OCI-LY1 (cell line): ENCODE data around the gene HEMGN.
"Not testable (repeated sequence)": the region's sequence is repeated elsewhere in the genome, so short reads cannot be mapped to it uniquely, and the experiment has no call there.

ENCODE experiments used
- H2AFZ ChIP-seq: fragments of 200-600 bp; sonication (generic), shearing (Covaris generic); 2 replicates; pipeline ENCODE4 v1.6.0; 2014; ENCODE audit warnings: antibody characterized with exemption, mild to moderate bottlenecking, low read length
- H3F3A ChIP-seq: fragments of 200-600 bp; sonication (generic), shearing (Covaris generic); 2 replicates; pipeline ENCODE4 v1.6.0; 2014; ENCODE audit warnings: mild to moderate bottlenecking, antibody characterized with exemption, low read length, moderate library complexity; ENCODE audit not compliant: insufficient read depth
- H3K27ac ChIP-seq: fragments of 200-600 bp; sonication (generic); 2 replicates; pipeline ENCODE4 v1.5.1; 2014; ENCODE audit warnings: low read length, mixed run types, mild to moderate bottlenecking, low read depth; ENCODE audit not compliant: poor library complexity, severe bottlenecking
- H3K27me3 ChIP-seq: fragments of 200-600 bp; sonication (generic); 2 replicates; pipeline ENCODE4 v1.6.0; 2014; ENCODE audit warnings: antibody characterized with exemption, mild to moderate bottlenecking, low read length, moderate library complexity; ENCODE audit not compliant: insufficient read depth
- H3K36me3 ChIP-seq: fragments of 200-600 bp; sonication (generic); 2 replicates; pipeline ENCODE4 v1.6.1; 2014; ENCODE audit warnings: mild to moderate bottlenecking, antibody characterized with exemption, low read length, moderate library complexity, mixed read lengths; ENCODE audit not compliant: insufficient read depth
- H3K4me1 ChIP-seq: fragments of 200-600 bp; sonication (generic); 2 replicates; pipeline ENCODE4 v1.5.1; 2014; ENCODE audit warnings: mild to moderate bottlenecking, low read length, moderate library complexity; ENCODE audit not compliant: insufficient read depth, severe bottlenecking
- H3K4me2 ChIP-seq: fragments of 200-600 bp; sonication (generic), shearing (Covaris generic); 2 replicates; pipeline ENCODE4 v1.6.1; 2014; ENCODE audit warnings: low read length
- H3K4me3 ChIP-seq: fragments of 200-600 bp; sonication (generic); 2 replicates; pipeline ENCODE4 v1.5.1; 2014; ENCODE audit warnings: low read length, low read depth, mild to moderate bottlenecking, mixed read lengths; ENCODE audit not compliant: poor library complexity, severe bottlenecking
- H3K79me2 ChIP-seq: fragments of 200-600 bp; shearing (Covaris generic); 2 replicates; pipeline ENCODE4 v1.6.1; 2016; ENCODE audit warnings: mixed run types, low read length, mixed read lengths; ENCODE audit not compliant: insufficient read depth
- H3K9ac ChIP-seq: fragments of 200-600 bp; sonication (generic), shearing (Covaris generic); 2 replicates; pipeline ENCODE4 v1.6.1; 2014; ENCODE audit warnings: mild to moderate bottlenecking, low read length, mixed read lengths
- H3K9me2 ChIP-seq: fragments of 200-600 bp; sonication (generic), shearing (Covaris generic); 2 replicates; pipeline ENCODE4 v1.6.1; 2014; ENCODE audit warnings: low read depth, mild to moderate bottlenecking, low read length, mixed read lengths
- H3K9me3 ChIP-seq: fragments of 200-600 bp; shearing (Covaris generic); 2 replicates; pipeline ENCODE4 v1.6.1; 2014; ENCODE audit warnings: low read length, mixed read lengths
- H4K20me1 ChIP-seq: fragments of 200-600 bp; sonication (generic), shearing (Covaris generic); 2 replicates; pipeline ENCODE4 v1.6.0; 2016; ENCODE audit warnings: mild to moderate bottlenecking, low read length; ENCODE audit not compliant: insufficient read depth
- EZH2 ChIP-seq: fragments of 200-600 bp; sonication (generic), shearing (Covaris generic); IDR thresholded peaks from 2 replicates; pipeline ENCODE4 v1.8.0; 2017; ENCODE audit warnings: borderline replicate concordance, mixed run types, mild to moderate bottlenecking, antibody characterized with exemption, low read length, moderate library complexity, mixed read lengths
- TF ChIP-seq, protein P1 (sequence below): fragments of 200-600 bp; sonication (generic), shearing (Covaris generic); IDR thresholded peaks from 2 replicates; pipeline ENCODE4 v1.5.1; 2017; ENCODE audit warnings: mild to moderate bottlenecking, antibody characterized with exemption, low read length, moderate library complexity, mixed read lengths

HEMGN gene

DNA sequence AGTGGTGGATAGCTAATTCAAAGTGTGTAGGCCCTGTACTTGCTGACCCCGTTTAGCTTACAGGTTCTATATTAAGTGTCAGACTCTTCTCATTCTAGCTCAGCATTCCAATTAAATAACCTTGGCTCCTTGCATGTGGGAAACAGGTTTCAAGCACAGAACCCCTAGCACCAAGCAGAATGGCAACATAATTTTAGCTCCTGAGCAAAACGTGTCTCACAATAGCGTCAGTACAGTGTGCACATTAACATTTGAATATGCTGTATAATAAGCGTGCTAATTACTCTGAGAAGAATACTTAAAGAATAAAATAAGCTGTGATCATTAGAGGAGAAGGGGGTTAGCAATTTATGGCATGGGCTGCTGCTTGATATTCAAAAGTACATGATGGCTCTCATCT is 24.2 kb upstream of the HEMGN start:
- Histone ChIP-seq H3K36me3 (no peaks in the 10 kb centered on the region), H3K79me2 (no peaks in the 10 kb centered on the region), H2AFZ (no peak overlapping the region), H4K20me1 (no peaks in the 10 kb centered on the region), H3F3A (no peaks in the 10 kb centered on the region), H3K9ac (no peak overlapping the region), H3K27ac (no peak overlapping the region), H3K9me3 (no peaks in the 10 kb centered on the region), H3K4me3 (no peak overlapping the region), H3K4me2 (no peak overlapping the region), H3K4me1 (no peaks in the 10 kb centered on the region), H3K27me3 (no peaks in the 10 kb centered on the region), H3K9me2 (no peaks in the 10 kb centered on the region)
- TF ChIP-seq EZH2 = no peak
- TF ChIP-seq, protein P1, sequence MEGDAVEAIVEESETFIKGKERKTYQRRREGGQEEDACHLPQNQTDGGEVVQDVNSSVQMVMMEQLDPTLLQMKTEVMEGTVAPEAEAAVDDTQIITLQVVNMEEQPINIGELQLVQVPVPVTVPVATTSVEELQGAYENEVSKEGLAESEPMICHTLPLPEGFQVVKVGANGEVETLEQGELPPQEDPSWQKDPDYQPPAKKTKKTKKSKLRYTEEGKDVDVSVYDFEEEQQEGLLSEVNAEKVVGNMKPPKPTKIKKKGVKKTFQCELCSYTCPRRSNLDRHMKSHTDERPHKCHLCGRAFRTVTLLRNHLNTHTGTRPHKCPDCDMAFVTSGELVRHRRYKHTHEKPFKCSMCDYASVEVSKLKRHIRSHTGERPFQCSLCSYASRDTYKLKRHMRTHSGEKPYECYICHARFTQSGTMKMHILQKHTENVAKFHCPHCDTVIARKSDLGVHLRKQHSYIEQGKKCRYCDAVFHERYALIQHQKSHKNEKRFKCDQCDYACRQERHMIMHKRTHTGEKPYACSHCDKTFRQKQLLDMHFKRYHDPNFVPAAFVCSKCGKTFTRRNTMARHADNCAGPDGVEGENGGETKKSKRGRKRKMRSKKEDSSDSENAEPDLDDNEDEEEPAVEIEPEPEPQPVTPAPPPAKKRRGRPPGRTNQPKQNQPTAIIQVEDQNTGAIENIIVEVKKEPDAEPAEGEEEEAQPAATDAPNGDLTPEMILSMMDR = no peak

DNA sequence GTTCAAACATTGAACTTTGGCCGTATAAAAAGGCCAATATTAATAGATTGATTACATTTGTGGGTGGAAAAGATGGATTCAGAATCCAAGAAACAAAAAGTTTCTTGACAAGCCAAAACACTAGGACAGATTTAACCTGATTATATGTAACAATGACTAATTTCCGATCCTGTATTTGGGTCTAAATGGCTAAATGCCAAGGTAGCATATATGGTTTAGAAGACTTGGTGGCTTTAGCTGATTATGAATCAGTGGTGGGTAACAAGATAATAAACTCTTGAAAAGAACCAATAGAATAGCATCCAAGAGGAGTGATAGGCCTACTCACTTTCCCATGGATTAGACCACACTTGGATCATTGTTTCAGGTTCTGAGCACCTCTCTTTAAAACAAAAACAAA is 23.4 kb upstream of the HEMGN start:
- H3K4me1 ChIP-seq = no peaks in the 10 kb centered on the region
- H2AFZ ChIP-seq = no peak overlapping the region
- H3K27ac ChIP-seq = no peak overlapping the region
- no peaks in the 10 kb centered on the region for H3K9me2 ChIP-seq
- no peak for TF ChIP-seq EZH2
- TF ChIP-seq, protein P1 = no peak
- H3K4me3 ChIP-seq = no peak overlapping the region
- H3K4me2 ChIP-seq = no peak overlapping the region
- H3K9me3 ChIP-seq = no peaks in the 10 kb centered on the region
- no peak overlapping the region for H3K9ac ChIP-seq
- no peaks in the 10 kb centered on the region for H4K20me1 ChIP-seq
- H3K27me3 ChIP-seq = no peaks in the 10 kb centered on the region
- H3K79me2 ChIP-seq = no peaks in the 10 kb centered on the region
- no peaks in the 10 kb centered on the region for H3K36me3 ChIP-seq
- H3F3A ChIP-seq = no peaks in the 10 kb centered on the region

DNA sequence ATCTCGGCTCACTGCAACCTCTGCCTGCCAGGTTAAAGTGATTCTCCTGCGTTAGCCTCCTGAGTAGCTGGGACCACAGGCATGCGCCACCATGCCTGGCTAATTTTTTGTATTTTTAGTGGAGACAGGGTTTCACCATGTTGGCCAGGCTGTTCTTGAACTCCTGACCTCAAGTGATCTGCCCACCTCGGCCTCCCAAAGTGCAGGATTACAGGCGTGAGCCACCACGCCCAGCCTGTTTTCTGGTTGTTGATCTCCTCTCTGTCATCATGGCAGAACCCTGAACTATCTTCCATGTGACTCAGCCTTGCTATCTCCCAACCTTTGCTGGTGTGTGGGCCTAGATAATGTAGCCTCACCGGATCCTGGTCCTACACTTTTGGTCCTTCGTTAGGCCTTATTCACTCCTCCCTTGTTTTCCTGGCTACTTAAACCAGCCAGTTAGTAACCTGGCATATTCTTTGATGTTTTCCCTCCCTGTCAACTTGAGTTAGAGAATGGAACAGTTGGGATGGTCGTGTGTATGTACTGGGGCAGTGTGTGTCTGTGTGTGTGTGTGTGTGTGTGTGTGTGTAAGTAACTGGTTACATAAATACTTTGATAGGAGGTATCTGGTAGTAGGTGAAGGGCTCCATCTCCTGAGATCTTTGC is 22.8 kb upstream of the HEMGN start:
- not testable (repeated sequence) for H3K4me3 ChIP-seq, H3K36me3 ChIP-seq, H3K9ac ChIP-seq, H3K27me3 ChIP-seq, H4K20me1 ChIP-seq, H3K79me2 ChIP-seq, H3K4me2 ChIP-seq, H3F3A ChIP-seq, H3K27ac ChIP-seq, H3K9me2 ChIP-seq, H3K9me3 ChIP-seq, H3K4me1 ChIP-seq, H2AFZ ChIP-seq

DNA sequence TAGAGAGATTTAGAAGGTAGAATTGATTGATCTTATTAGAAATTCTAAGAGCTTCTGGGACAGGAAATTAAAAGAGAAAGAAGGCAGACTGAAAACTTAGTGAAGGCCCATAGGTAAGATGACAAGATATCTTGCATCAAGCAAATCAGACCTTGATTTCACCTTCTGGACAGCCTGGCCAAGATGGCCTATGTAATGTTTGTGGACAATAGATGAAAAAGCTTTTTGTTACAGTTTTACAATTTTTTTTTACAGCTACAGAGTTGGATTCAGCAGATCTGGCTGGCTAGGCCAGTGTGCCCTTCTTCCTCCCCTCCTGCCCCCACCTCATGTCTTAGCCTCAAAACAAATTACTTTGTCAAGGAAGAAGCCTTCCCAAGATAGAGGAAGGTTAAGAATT is 21.6 kb upstream of the HEMGN start:
- Histone ChIP-seq H3F3A (no peaks in the 10 kb centered on the region), H3K9ac (no peak overlapping the region), H4K20me1 (no peaks in the 10 kb centered on the region), H3K36me3 (no peaks in the 10 kb centered on the region), H3K4me1 (no peaks in the 10 kb centered on the region), H3K27ac (no peak overlapping the region), H2AFZ (no peak overlapping the region), H3K9me3 (no peaks in the 10 kb centered on the region), H3K9me2 (no peaks in the 10 kb centered on the region), H3K4me2 (no peak overlapping the region), H3K4me3 (no peak overlapping the region), H3K79me2 (no peaks in the 10 kb centered on the region), H3K27me3 (no peaks in the 10 kb centered on the region)
- no peak for TF ChIP-seq EZH2
- TF ChIP-seq, protein P1 = no peak
